Measurements from ENCODE around the gene PSTPIP1. TPM values are rescaled to one million over a fixed set of nuclear protein-coding genes. Genes with fewer than 3 reads are reported as not detected.

The PSTPIP1 gene
- total and polyA plus RNA-seq, 2 experiments from 2014 or later: 0.80 to 3.7 TPM

GRCh38 chr15:77018796-77019505 is 24.0 kb downstream of the PSTPIP1 start (continued):
- TF ChIP-seq, protein P1, sequence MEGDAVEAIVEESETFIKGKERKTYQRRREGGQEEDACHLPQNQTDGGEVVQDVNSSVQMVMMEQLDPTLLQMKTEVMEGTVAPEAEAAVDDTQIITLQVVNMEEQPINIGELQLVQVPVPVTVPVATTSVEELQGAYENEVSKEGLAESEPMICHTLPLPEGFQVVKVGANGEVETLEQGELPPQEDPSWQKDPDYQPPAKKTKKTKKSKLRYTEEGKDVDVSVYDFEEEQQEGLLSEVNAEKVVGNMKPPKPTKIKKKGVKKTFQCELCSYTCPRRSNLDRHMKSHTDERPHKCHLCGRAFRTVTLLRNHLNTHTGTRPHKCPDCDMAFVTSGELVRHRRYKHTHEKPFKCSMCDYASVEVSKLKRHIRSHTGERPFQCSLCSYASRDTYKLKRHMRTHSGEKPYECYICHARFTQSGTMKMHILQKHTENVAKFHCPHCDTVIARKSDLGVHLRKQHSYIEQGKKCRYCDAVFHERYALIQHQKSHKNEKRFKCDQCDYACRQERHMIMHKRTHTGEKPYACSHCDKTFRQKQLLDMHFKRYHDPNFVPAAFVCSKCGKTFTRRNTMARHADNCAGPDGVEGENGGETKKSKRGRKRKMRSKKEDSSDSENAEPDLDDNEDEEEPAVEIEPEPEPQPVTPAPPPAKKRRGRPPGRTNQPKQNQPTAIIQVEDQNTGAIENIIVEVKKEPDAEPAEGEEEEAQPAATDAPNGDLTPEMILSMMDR (conservative IDR thresholded peaks at IDR 0.05; ENCODE audit: low read depth in 2 of 2): no peak
- TF ChIP-seq REST (IDR thresholded peaks at IDR 0.05; ENCODE audit: unreplicated experiment) (no peak), STAT1 (IDR thresholded peaks at IDR 0.05; ENCODE audit: unreplicated experiment) (no peak), EZH2phosphoT487 (IDR thresholded peaks at IDR 0.05; ENCODE audit: unreplicated experiment) (no peak), ZNF114 (CRISPR knock-in tag; IDR thresholded peaks at IDR 0.05) (no peak), NANOG (IDR thresholded peaks at IDR 0.05; ENCODE audit: borderline replicate concordance) (no peak), JUNB (IDR thresholded peaks at IDR 0.05; ENCODE audit: unreplicated experiment) (no peak)
- TF ChIP-seq, protein P2, sequence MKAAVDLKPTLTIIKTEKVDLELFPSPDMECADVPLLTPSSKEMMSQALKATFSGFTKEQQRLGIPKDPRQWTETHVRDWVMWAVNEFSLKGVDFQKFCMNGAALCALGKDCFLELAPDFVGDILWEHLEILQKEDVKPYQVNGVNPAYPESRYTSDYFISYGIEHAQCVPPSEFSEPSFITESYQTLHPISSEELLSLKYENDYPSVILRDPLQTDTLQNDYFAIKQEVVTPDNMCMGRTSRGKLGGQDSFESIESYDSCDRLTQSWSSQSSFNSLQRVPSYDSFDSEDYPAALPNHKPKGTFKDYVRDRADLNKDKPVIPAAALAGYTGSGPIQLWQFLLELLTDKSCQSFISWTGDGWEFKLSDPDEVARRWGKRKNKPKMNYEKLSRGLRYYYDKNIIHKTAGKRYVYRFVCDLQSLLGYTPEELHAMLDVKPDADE (IDR thresholded peaks at IDR 0.05): no peak

DNA sequence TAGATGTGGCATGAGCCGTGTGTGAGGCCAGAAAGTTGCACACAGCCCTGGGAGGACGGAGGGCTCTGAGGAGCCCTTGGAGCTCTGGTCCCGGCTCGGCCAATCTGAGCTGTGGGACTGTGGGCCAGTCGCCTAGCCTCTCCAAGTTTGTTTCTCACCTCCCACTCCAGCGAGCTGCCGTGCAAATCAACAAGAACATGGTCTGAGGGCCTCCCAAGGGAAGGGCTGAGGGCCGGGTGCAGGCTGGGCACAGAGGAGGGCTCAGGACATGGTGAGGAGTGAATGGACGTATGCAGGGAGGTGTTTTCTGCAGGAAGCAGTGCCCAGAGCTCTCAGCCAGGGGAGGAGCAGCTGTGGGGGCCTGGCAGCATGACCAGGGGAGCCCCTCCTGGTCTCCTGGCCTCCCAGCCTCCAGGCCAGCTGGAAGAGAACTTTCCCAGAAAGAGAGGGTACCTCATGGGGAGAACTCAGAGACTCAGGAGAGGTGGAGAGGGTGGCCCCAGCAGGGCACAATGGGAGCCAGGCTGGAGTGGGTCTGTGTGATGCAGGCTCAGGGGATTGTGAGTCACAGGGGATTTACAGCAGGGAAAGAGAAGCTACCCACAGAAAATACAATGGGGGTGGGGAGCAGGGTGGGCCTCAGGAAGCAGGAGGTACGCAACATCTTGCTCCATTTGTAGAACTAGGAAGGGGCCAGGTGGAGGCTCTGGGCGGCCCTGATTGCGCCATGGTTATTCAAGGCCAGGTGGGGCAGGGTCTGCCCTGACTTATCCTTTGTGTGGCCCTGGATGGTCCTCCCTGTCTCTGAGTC is 24.8 kb downstream of the PSTPIP1 start:
- no peak overlapping the region for H2AFZ ChIP-seq
- H3K4me2 ChIP-seq: no peak overlapping the region
- no peak for ATAC-seq
- no peaks in the 10 kb centered on the region for H3K4me1 ChIP-seq (ENCODE audit: insufficient read depth)
- Mint-ChIP-seq H3K4me1 (no peaks in the 10 kb centered on the region; the same call in 2 of the 3 replicates), H3K27ac (no peak overlapping the region), H3K9me3 (no peaks in the 10 kb centered on the region; the same call in 2 of the 3 replicates), H3K36me3 (ENCODE audit: low read depth) (no peaks in the 10 kb centered on the region; the same call in 2 of the 3 replicates), H3K27me3 (ENCODE audit: insufficient read depth, low read depth, poor library complexity) (peaks cover 10% of the 10 kb centered on the region), H3K4me3 (no peak overlapping the region)
- H3K9me2 ChIP-seq (ENCODE audit: insufficient read depth): no peaks in the 10 kb centered on the region
- H3K4me3 ChIP-seq: no peak overlapping the region
- H3K36me3 ChIP-seq (ENCODE audit: insufficient read depth): no peaks in the 10 kb centered on the region
- H3K79me2 ChIP-seq (replicated peaks; ENCODE audit: insufficient read depth): no peaks in the 10 kb centered on the region
- no peaks in the 10 kb centered on the region for H3F3A ChIP-seq (replicated peaks; ENCODE audit: low read depth)
- no peaks in the 10 kb centered on the region for H4K20me1 ChIP-seq (replicated peaks; ENCODE audit: insufficient read depth)
- DNase-seq (ENCODE audit: low spot score): no peak
- no peak overlapping the region for H3K27ac ChIP-seq (ENCODE audit: low read depth)
- H3K27me3 ChIP-seq (ENCODE audit: insufficient read depth): no peaks in the 10 kb centered on the region
- TF ChIP-seq EZH2phosphoT487 (IDR thresholded peaks at IDR 0.05; ENCODE audit: unreplicated experiment) (no peak), JUNB (IDR thresholded peaks at IDR 0.05; ENCODE audit: unreplicated experiment) (no peak), NANOG (IDR thresholded peaks at IDR 0.05; ENCODE audit: borderline replicate concordance) (no peak), ZNF114 (CRISPR knock-in tag; IDR thresholded peaks at IDR 0.05) (no peak), CREB1 (CRISPR knock-in tag; IDR thresholded peaks at IDR 0.05; ENCODE audit: low read depth) (no peak), EZH2 (IDR thresholded peaks at IDR 0.05; ENCODE audit: low read depth, unreplicated experiment) (no peak), POLR2AphosphoS5 (IDR thresholded peaks at IDR 0.05; ENCODE audit: low read depth) (no peak), ZNF331 (CRISPR knock-in tag; IDR thresholded peaks at IDR 0.05; ENCODE audit: low read depth) (no peak), STAT1 (IDR thresholded peaks at IDR 0.05; ENCODE audit: unreplicated experiment) (no peak), REST (IDR thresholded peaks at IDR 0.05; ENCODE audit: unreplicated experiment) (no peak)
- TF ChIP-seq, protein P2 (IDR thresholded peaks at IDR 0.05): no peak
